HG03521 (cell line): Measurements from ENCODE around the gene LATS2.

Experiments
- ATAC-seq: cut with Tn5 transposase; IDR thresholded peaks from one replicate; pipeline ENCODE4 v1.9.1; 2021; ENCODE audit warnings: mild to moderate bottlenecking, moderate library complexity; ENCODE audit not compliant: unreplicated experiment

LATS2 gene

DNA sequence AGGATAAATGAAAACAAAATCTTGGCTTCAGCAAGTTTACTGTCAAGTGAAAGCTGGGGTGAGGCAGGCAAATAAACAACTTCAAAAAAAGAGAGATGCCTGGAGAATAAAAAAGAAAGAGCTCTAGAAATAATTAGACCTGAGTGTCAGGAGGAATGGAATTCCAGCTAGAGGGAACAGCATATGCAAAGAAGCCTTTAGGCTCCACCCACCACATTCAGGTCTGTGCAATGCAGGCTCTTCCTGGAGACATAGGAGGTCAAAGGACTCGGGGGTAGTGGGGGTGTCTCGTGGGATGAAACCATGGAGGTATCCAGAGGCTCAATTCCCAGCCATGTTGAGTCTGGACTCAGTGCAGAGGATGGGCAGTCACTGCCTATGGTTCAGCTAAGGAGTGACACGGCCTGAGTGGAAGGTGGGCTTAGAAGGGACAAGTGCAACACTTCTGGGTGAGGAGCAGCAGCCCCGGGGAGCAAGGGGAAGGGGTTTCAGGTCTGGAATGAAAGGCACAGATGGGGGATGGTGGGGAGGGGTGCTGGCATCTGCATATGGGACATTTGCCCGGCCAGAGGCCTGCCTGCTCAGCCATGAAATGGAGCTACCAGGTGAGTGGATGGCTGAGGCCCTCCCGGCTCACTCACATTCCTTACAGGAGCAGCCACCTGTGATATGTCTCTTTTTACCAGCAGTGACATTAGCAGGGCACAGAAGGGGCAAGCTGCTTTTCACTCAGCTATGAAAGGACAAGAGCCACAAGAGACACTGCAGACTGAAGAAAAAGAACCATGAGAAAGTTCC, 12.3 kb downstream of the LATS2 start:
- no peak for ATAC-seq

DNA sequence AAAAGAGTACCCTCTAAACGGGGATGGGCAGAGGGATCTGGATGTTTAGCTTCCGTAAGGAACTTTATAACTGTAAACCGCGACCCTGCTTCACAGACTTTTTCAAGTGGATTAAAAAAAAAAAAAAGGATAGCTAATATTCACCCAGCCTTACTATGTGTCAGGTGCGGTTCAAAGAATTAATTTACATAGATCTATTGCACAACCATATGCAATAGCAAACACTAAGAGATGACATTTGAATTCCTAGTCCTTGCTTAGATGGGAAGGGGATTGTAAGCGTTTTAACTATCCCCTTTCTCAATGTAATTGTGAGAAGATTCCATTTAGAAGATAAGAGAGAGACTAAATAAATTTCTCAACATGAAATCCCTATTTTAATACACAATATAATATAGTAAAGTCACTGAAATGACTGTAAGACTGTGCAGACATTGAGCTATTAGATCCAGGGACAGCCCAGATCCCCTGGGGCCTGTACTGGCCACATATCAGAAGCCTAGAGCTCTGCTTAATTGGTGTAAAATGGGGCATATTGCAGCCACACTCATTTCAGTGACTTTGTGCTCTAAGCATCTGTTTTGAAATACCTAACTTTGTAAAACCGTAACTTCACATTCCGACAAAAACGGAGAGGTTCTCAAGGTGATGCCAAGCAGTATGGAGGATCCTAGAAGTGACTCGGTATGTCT, 13.6 kb downstream of the LATS2 start:
- no peak for ATAC-seq

DNA sequence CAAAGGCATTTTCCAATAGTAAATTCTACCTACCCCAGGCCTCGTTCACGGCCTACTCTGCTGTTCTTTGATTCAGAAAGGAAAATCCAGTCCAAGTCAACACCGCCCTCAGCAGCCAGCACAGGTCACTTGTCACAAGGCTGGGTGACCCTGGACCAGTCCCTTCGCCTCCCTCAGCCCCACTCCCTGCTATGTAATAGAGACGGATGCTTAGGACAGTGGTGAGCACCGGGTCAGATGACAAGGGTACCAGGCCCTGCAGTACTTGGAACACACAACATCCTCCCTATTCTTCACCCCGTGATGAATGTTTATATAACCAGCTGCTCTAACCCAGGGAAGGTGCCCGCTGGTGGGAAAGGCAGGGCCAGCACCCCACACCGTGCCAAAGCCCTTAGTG, 14.3 kb downstream of the LATS2 start:
- ATAC-seq, result no peak

DNA sequence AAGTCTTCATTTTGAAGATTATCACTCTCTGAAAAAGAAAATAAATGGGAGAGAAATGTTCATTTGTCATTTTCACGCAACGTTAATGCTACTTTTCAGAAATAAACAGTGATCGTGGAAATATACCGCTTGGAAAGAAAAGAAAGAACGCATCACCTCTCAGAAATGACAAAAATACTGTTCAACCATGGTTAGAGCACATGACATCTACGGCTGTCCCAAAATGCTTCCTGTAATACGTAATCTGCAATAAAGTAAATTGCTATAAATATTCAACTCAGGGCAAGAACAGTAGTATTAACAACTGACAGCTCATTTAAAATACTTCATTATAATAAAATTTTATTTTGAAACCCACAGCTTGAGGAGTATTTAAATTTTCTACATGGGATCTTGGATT, 15.2 kb downstream of the LATS2 start:
- ATAC-seq, result no peak

DNA sequence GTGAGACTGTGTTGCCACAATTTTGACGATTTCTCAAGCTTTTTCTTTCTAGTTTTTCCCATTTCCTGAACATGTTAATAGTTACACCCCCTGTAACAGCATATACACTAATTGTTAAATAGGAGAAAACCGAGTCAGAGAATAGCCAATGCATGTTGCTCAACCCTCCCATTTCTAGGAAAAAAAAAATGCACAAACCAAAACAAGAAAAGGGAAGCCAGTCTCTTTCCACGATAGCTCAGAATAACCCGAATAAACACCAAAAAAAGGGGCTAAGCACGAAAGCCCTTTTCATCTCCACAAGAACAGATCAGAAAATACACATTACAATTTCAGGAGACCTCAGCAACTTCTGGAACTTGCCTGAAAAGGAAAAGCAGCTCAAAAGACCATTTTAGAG, 16.3 kb downstream of the LATS2 start:
- no peak for ATAC-seq

DNA sequence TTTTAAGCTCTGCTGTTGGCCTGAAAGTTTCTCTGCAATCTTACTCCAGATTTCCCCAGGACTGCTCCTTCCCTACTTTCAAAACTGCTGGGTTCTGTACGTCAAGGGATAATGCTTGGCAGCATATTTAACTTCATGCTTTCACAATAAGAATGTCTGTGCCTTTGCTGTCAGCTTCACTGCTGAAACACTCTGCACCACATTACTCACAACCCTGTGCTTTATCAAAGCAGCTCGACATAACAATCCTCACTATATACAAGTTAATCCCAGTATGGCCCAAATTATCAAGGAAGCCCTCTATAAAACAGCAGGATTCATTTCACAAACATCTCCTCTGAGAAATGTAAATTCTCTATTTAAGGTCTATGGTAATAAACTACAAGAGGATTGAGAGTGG, 17.5 kb downstream of the LATS2 start:
- ATAC-seq, result no peak

DNA sequence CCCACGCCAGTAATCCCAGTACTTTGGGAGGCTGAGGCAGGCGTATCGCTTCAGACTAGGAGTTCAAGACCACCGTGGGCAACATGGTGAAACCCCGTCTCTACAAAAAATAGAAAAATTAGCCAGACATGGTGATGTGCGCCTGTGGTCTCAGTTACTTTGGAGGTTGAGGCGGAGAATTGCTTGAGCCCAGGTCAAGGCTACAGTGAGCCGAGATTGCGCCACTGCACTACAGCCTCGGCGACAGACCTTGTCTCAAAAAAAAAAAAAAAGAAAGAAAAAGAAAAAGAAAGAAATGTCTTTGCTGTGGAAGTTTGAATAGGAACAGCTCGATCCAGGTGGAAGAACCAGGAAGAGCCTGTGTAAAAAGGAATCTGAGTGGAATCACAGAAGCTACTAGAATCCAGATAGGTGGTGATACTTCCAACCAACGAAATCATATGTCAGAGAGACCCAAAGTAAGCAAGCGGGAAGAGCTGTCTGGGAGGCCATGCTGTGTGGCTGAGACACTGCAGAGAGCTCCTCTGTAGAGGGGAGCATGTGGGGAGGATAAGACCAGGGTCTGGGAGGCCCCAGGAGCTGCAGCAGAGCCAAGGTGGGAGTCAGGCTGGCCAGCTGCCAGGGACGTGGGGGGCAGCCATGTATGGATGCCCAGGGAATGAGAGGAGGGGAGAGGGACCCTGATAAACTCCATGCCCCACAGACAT, 21.1 kb downstream of the LATS2 start:
- ATAC-seq, result no peak

DNA sequence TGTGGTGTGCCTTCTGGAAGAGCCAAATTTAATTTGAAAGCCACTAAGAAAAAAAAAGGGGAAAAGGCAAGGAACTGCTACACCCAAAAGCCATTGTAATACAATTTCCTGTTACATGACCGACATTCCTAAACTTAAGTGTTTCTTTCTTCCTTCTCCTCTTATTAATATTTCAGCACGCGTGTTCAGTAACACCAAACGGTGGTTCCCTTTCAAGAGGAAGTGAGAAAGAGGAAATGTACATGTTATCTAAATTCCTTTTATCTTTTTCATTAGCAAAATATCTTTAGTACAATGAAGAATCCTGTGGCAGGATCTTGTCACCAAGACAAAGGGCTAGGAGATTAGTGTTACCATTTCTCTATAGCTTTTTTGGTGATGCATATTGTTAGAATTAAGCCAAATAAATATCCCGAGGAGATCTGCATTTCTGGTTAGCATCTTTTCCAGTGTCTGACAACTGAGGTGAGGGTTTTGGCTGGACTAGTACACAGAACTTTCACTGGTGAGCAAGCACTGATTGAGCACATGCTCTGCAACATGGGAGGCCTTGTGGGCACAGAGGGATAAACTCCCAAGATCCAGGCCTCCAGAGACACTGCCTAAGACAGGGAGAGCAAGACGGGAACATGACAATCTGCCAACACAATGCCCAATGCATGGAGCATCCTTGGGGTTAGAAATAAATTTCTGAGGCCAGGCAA, 22.1 kb downstream of the LATS2 start:
- no peak for ATAC-seq

DNA sequence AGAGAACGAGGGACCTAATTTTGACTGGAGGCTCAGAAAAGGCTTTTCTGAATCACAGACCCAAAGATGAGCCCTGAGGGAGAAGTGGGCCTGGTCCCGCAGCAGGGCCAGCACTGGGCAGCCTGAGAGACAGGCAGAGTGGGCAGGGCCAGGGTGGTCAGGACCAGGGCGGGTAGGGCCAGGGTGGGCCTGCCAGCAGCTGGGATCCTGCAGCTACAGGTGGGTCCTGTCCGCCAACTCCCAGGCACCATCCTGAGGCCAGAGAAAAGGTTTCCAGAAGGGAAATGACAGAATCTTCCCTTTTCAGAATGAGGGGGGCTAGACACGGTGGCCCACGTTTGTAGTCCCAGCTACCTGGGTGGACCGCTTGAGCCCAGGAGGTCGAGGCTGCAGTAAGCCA, 23.7 kb downstream of the LATS2 start:
- ATAC-seq, result no peak

DNA sequence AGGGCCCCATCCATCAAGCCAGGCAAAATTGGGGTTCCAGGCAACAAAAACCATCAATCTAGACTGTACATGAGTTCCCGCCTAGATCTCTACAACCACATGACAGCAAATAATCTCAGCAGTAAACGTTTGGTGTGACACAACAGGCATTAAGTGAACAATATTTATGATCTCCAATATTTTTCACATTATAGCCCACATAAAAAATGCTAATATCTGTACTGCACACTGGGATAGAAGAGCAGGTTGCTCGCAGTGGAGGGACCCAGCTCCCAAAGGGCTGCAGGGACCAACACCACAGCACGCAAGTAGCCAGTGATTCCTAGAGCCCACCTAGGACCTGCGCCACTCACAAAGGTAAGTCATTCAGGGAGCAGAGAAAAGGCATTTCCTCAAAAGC, 25.9 kb downstream of the LATS2 start:
- ATAC-seq, result no peak

DNA sequence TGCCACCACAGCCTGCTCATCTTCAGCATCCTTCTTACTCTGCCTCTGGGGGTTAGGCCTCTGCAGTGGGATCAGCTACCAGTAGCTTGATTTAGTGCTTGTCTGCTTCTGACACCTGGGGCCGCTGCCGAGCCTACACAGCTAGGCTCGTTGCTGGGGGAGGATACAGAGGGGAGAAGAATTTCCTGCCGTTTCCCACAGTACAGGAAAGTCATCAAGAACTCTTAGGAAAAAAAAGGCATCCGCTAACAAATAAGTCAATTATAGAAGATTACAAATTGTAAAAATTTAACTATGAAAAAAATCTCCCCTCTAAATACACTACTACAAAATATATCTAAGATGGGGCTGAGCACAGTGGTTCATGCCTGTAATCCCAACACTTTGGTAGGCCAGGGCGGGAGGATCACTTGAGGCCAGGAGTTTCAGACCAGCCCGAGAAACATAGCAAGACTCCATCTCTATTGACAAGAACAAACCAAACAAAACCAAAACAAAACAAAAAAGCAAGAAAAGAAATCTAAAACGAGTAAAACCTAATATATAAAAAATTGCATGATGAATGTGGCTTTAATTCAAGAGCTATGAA, 26.7 kb downstream of the LATS2 start:
- peak; percentile 56 for ATAC-seq

DNA sequence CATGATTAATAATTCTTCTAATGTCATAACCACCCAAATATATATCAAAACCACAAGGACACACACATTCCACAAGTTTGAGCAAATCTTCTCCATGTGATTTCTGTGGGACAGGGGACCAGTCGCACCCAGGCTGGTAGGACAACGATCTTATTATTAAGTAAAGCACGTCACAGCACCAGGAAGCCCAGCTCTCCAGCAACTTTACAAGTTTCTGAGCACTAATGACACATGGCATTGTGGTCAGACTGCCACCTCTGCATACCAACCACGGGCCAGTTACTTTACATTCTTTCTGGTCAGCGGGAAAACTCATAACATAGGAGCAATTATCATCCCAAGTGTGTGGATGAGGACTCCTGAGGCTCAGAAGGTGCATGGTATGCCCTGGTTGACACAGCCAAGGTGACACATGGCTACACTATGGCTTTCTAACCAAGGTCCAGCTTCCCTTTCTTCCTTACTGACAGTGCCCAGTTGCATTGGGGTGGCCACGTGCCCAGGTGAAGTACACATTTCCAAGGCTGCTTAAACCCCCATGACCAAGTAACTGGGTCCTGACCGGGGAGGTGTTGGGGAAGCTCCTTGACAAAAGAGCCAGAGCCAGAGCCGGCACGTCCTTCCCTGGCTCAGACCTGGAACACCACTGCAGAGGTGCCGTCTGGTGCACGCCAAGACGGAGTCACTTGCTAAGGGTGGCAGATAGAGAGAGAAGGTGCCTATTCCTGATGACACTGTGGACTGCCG, 27.4 kb downstream of the LATS2 start:
- ATAC-seq, result no peak

DNA sequence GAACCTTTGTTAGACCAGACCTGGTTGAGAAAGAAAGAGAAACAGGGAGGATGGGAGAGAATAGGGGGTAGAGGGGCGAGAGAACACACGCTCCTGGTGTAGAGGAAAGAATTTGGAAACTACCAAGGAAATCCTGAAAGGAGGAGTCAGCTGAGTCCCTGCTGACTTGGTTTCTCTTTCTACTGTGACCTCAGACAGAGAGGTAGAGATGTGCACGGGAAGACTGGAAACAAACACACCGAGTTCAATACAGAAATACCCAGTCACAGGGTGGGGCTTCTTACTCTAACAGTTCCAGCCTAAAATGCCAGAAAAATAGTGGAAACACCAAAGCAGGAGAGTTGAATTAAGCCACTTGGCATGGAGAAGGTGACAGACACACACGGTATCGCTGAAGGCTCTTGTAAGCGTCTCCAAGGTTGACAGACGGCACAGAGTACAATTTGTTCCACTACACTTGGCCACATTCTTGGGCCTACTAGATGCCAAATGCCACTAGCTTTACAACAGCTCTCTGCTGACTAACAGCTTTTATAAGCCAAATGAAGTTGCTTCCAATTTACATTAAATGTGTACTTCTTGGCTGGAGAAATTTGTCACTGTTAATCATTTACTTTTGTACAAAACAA, 28.1 kb downstream of the LATS2 start:
- ATAC-seq, result no peak

DNA sequence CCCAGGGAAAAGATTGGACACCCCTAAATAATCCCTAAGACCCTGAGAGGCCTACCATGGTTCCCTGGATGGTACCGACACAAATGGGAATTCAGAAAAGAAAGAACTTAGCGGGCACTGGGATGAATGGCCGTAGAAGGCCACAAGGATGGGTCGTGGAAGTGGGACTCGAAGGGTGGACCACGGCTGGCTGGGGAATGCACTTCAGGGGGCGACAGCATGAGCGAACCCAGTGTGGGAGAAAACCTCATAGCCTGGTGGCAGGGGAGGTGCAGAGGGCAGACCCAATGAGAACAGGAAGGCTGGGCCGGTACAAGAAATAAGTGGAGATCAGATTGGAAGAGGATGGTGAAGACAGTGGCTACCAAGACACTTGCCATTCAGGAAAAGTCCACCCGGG, 28.7 kb downstream of the LATS2 start:
- no peak for ATAC-seq

DNA sequence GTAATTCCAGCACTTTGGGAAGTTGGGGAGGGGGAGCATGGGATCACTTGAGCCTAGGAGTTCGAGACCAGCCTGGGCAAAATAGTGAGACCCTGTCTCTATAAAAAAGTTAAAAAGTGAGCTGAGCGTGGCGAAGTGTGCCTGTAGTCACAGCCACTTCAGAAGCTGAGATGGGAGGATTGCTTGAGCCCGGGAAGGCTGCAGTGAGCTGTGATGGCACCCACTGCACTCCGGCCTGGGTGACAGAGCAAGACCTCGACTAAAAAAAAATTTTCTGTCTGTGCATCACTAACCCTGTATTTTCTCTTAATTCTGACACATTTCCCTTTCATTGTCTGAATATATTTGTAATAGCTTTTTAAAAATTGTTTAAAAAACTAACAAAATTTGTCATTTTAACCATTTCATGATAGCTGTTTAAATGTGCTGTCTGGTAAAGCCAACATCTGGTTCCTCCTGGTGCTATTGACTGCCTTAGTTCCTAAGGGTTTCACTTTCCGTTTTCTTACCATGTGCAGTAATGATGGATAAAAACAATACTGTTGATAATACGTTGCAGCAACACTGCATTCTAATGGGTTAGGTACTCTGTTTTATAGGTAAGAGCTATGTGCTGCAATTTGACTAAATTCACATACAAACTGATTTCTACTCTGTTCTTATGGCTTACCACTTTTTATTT, 29.7 kb downstream of the LATS2 start:
- no peak for ATAC-seq

DNA sequence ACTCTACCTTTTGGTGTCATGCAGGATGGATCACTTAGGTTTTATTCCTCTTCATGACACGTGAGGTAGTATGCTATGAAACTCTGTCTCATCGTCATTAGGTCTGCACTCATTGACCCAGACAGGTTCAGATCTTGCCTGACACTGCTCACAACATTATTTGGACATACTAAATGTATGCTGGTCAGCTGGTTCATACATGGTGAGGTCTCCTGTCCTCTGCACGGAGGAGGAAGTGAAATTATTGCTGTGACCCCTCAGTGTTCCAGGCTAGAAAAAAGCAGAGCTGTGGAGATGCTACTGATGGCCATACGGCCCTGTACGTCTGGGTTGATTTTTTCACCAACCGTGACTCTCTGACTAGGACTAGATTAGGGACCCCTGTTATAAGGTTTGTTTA, 35.8 kb downstream of the LATS2 start:
- ATAC-seq, result no peak

DNA sequence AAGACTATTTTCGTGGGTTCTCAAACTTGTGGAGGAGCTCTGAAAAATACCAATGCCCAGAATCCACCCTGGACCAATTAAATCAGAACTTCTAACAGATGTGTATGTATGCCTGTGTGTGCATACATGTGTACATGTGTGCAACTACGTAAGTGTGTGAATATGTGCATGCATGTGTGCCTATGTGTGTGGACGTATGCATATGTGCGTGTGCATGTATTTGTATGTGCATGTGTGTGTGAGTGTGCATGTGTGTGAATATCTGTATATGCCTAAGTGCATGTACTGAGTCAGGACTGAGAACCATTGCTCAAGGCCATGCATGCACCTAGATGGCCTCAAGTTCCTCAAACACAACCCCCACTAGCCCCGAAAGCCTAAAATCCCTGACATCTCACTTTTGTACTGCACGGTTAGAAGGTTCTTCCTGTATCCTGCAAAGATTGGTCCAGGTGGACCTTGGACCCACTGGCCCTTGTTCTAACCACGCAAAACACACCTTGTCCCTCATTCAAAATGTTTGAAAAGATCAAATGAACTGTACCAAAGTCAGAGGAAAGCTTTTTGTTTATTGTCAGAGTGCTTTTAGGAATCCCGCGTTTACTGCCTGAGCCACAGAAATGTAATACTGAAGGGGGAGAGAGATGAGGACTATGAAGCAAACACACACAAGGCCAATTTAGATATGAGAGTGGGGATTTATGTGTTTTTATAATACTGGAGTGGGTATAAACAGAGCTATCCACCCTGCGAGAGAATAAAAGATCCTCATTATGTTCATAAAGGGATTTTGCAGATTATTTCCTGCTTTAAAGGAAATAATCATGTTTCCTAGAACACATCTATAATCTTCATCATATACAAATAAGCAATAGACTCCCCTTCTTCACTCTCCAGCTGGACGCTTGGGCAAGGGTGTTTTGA, 39.1 kb downstream of the LATS2 start:
- no peak for ATAC-seq

DNA sequence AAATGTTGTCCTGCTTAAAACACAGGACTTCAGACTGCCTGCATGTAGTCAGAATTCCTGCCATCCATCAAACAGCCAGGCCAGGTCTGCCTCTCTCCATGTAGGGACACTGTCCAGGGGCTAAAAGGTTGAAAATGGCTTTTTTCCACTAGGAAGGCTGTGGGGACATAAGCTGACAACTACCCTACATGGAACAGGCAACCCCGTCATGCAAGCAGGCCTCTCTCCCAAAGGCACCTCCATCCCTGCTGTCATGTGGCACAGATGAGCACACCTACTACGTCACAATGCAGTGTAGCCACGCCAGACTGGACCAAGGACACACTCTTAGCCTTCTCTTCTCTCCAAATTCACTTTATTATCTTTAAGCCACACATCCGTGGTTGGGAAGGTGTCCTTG, 40.8 kb downstream of the LATS2 start:
- ATAC-seq, result no peak
